Fibroblast of mammary gland (primary cell): ENCODE measurements around the gene POP7.
A peak's percentile ranks its signal among the peaks of the same experiment; 100 is the strongest.

Source experiments
- DNase-seq: peaks from one replicate; pipeline ENCODE4 v3.0.0-alpha.2; 2010; ENCODE audit warnings: low read depth
- H3K4me3 ChIP-seq: 2 replicates; pipeline ENCODE4 v1.5.1; 2011; ENCODE audit warnings: low read depth, mild to moderate bottlenecking, low read length, moderate library complexity; ENCODE audit not compliant: control insufficient read depth
- CTCF ChIP-seq: conservative IDR thresholded peaks from 2 replicates; pipeline ENCODE4 v1.5.1; 2011; ENCODE audit warnings: low read depth, low read length, inconsistent platforms; ENCODE audit not compliant: control insufficient read depth, insufficient read depth

POP7 gene

GRCh38 chr7:100689230-100690135 lies 16.4 kb upstream of the POP7 start:
- DNase-seq, result no peak
- TF ChIP-seq CTCF, result no peak
- no peak overlapping the region for H3K4me3 ChIP-seq

- H3K4me3 ChIP-seq, result peak overlapping the region; percentile 78
- peak; percentile 70 for DNase-seq
- peak; percentile 73 for TF ChIP-seq CTCF
These were observed 14.0 kb upstream of the POP7 start for GRCh38 chr7:100691676-100692577.

GRCh38 chr7:100692578-100692961 lies 13.4 kb upstream of the POP7 start:
- no peak for TF ChIP-seq CTCF
- no peak for DNase-seq
- peak overlapping the region; percentile 78 for H3K4me3 ChIP-seq

GRCh38 chr7:100693312-100694097 lies 12.4 kb upstream of the POP7 start:
- DNase-seq, result no peak

GRCh38 chr7:100694098-100694745 lies 11.7 kb upstream of the POP7 start, which contains the start of gene GIGYF1:
Gene GIGYF1, minus strand, starts transcription at chr7:100694250. Its CDS starts 6,012 bp downstream, at chr7:100688238.
- TF ChIP-seq CTCF, result no peak
- peak within 1 kb of the TSS; percentile 78 for H3K4me3 ChIP-seq
- peak; percentile 42 for DNase-seq

More at GRCh38 chr7:100693312-100694097, 12.4 kb upstream of the POP7 start:
- H3K4me3 ChIP-seq, result peak overlapping the region; percentile 78
- no peak for TF ChIP-seq CTCF
